SU-DHL-6 (cell line): ENCODE results near the gene TBC1D22A.

Experiments used
- EZH2phosphoT487 ChIP-seq: fragments of 200-600 bp; sonication (generic), shearing (Covaris generic); conservative IDR thresholded peaks from 2 replicates; pipeline ENCODE4 v1.6.1; 2018; ENCODE audit warnings: mild to moderate bottlenecking, antibody characterized with exemption, low read length, moderate library complexity, mixed read lengths
- TF ChIP-seq, protein P1 (sequence below): fragments of 200-600 bp; sonication (generic); IDR thresholded peaks from one replicate; pipeline ENCODE4 v1.5.1; 2017; ENCODE audit warnings: antibody characterized with exemption, mild to moderate bottlenecking, low read length, moderate library complexity; ENCODE audit not compliant: insufficient read depth, poor library complexity, severe bottlenecking

DNA sequence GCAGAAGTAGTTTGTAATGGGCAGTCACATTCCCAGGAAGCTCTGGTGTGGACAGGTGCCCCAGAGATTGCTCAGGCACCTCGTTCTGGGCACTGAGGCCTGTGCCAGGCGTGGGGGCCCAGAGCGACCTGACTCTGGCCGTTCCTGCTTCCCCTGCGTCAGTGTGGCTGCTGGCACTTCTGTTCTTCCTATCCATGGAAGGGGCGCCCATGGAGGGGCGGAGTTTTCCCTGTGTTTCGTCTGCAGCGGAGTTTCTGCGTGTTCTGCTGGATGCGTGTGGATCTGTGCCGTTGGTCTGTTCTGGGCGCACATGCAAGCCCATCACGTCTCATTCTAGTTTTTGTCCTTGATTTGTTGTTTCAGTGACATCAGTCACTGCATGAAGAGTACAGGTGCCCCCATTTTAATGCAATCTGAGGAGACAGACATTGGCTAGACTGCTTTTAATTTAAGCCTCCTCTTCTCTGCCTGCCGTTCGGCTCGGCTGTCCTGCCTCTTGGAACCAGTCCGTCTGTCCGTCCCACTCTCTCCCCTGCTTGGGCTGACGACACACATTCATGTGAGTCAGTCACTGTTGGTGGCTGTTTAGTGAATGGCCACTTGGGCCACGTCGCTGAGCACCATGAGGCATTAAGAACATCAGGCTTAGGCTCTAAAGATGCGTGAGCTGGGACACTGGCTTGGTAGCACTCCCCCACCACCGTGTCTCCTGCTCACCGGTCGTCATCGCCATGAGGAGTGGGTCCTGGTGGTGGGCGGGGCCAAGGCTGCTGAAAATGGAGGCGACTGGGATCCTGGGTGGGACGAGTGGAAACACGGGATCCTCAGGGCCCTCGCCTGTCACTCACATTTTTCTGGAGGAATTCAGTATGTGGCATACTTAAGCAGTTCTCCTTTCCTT, 255.8 kb downstream of the TBC1D22A start:
- TF ChIP-seq, protein P1, sequence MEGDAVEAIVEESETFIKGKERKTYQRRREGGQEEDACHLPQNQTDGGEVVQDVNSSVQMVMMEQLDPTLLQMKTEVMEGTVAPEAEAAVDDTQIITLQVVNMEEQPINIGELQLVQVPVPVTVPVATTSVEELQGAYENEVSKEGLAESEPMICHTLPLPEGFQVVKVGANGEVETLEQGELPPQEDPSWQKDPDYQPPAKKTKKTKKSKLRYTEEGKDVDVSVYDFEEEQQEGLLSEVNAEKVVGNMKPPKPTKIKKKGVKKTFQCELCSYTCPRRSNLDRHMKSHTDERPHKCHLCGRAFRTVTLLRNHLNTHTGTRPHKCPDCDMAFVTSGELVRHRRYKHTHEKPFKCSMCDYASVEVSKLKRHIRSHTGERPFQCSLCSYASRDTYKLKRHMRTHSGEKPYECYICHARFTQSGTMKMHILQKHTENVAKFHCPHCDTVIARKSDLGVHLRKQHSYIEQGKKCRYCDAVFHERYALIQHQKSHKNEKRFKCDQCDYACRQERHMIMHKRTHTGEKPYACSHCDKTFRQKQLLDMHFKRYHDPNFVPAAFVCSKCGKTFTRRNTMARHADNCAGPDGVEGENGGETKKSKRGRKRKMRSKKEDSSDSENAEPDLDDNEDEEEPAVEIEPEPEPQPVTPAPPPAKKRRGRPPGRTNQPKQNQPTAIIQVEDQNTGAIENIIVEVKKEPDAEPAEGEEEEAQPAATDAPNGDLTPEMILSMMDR: no peak
- no peak for TF ChIP-seq EZH2phosphoT487
